Adrenal gland (tissue), 12 donors: ENCODE results near the gene PEAR1. TPM values are rescaled to one million over a fixed set of nuclear protein-coding genes. Genes with fewer than 3 reads are reported as not detected.

ENCODE experiments used
- DNase-seq, 7 donors: peaks; one replicate each; pipeline ENCODE4 v3.0.0-alpha.2; 2019 to 2020
- H3K27ac ChIP-seq, 5 donors: fragments of 200-600 bp; sonication (generic) in 4 of 5; 1 replicate in 3 of 5; 2 replicates in 2 of 5; pipeline versions ENCODE4 v1.5.1 to v1.8.0; 2016 to 2020; ENCODE audit warnings: mild to moderate bottlenecking in 1 of 5
- H3K27me3 ChIP-seq: fragments of 200-600 bp; 2 replicates; pipeline ENCODE4 v1.8.0; 2021
- H3K36me3 ChIP-seq, 2 donors: fragments of 200-600 bp; replicated peaks in 1 of 2; 1 replicate in 1 of 2; 2 replicates in 1 of 2; pipeline versions ENCODE4 v1.5.1 to v1.8.0; 2018 to 2022
- H3K4me1 ChIP-seq, 2 donors: fragments of 200-600 bp; replicated peaks in 1 of 2; 1 replicate in 1 of 2; 2 replicates in 1 of 2; pipeline versions ENCODE4 v1.5.1 to v1.8.0; 2018 to 2021
- H3K4me3 ChIP-seq, 4 donors: fragments of 200-600 bp; sonication (generic) in 3 of 4; one replicate each; pipeline ENCODE4 v1.5.1; 2016 to 2018
- H3K9me3 ChIP-seq, 3 donors: fragments of 200-600 bp; sonication (generic) in 1 of 3; replicated peaks in 1 of 3; 1 replicate in 2 of 3; 2 replicates in 1 of 3; pipeline versions ENCODE4 v1.5.1 to v1.8.0; 2016 to 2021
- POLR2A ChIP-seq, 2 donors: fragments of 450-650 bp; IDR thresholded peaks; one replicate each; pipeline ENCODE4 v1.6.1; 2017; ENCODE audit warnings: antibody characterized with exemption in 2 of 2, mild to moderate bottlenecking in 2 of 2, moderate library complexity in 1 of 2
- WGBS, 4 donors: extraction: QIAGEN DNeasy Blood & Tissue Kit in 2 of 4; methylation state at CpG; one replicate each; pipeline versions ENCODE4 v1.1.5 to v1.1.7; 2013 to 2017; 5-methylcytosine and 5-hydroxymethylcytosine counted together
- intact Hi-C, 2 donors: fragments of 100-400 bp; cut with DNase I; formaldehyde crosslinking; loops; one replicate each; pipeline versions ENCODE4 v1.14.1 to v1.15.0; 2022 to 2023
- polyA plus RNA-seq, 3 donors: library from polyadenylated mRNA; stranded (reverse); fragments of 200-250 nt in 2 of 3; fragments of 350-450 nt in 1 of 3; fragmentation: Illumina TruSeq in 1 of 3; extraction: RNeasy Lipid Tissue Mini Kit (QIAGEN cat#74804) in 1 of 3; gene quantifications; one replicate each; pipeline ENCODE4 v1.2.3, GENCODE V29; 2013 to 2014
- total RNA-seq, 9 donors: library from RNA; depleted of rRNA in 4 of 9; stranded (reverse); fragments of >200 nt in 4 of 9; fragments of 120-200 nt in 1 of 9; fragmentation: NEBNext Ultra II Directional in 1 of 9; extraction: Animal tissue kit (Norgen Biotek cat#: 25700) in 1 of 9; gene quantifications; one replicate each; pipeline versions ENCODE4 v1.1.0 to v1.2.4, GENCODE V29; 2013 to 2023
- TF ChIP-seq, protein P1 (sequence below), 6 experiments: fragments of 450-650 bp in 4 of 6; fragments of 200-600 bp in 2 of 6; sonication (generic) in 1 of 6; IDR thresholded peaks; 1 replicate in 5 of 6; 2 replicates in 1 of 6; pipeline versions ENCODE4 v1.5.1 to v1.8.0; 2016 to 2021; ENCODE audit warnings: antibody characterized with exemption in 6 of 6, mild to moderate bottlenecking in 2 of 6, moderate library complexity in 1 of 6
- donor health status: healthy with polysubstance abuse.
- donor health status: Bipolar disorder and iron deficiency.
- donor health status: DM: yes; HTN: yes; CAD: no.
- donor health status: DM: no; HTN: no; CAD: no.
- donor health status: DM: no; HTN: no; CAD: no.
- donor health status: DM: yes; HTN: yes; CAD: no.

PEAR1 gene
- total and polyA plus RNA-seq, 12 donors = 4.2 to 31.1 (median 10.4) TPM

- Histone ChIP-seq H3K4me3 (no peak overlapping the region), H3K36me3 (no peaks in the 10 kb centered on the region), H3K9me3 (no peaks in the 10 kb centered on the region), H3K27me3 (peaks cover 7% of the 10 kb centered on the region), H3K4me1 (peaks cover 6 to 11% of the 10 kb centered on the region in 2 donors), H3K27ac (no peak overlapping the region)
- TF ChIP-seq POLR2A (IDR thresholded peaks at IDR 0.05) = no peak
- TF ChIP-seq, protein P1, sequence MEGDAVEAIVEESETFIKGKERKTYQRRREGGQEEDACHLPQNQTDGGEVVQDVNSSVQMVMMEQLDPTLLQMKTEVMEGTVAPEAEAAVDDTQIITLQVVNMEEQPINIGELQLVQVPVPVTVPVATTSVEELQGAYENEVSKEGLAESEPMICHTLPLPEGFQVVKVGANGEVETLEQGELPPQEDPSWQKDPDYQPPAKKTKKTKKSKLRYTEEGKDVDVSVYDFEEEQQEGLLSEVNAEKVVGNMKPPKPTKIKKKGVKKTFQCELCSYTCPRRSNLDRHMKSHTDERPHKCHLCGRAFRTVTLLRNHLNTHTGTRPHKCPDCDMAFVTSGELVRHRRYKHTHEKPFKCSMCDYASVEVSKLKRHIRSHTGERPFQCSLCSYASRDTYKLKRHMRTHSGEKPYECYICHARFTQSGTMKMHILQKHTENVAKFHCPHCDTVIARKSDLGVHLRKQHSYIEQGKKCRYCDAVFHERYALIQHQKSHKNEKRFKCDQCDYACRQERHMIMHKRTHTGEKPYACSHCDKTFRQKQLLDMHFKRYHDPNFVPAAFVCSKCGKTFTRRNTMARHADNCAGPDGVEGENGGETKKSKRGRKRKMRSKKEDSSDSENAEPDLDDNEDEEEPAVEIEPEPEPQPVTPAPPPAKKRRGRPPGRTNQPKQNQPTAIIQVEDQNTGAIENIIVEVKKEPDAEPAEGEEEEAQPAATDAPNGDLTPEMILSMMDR (IDR thresholded peaks at IDR 0.05) = no peak
- intact Hi-C loops = no loop called here
- peak; percentile 88 to 97 (median 90) for DNase-seq
- 35 to 47% (median 44%) methylated on average over 4 to 9 of the region's 9 CpGs; no CpG with 5 or more reads in 1 of the 4 donors for WGBS, 4 donors
Measured at GRCh38 chr1:156852418-156852874, 41.1 kb upstream of the PEAR1 start.

DNA sequence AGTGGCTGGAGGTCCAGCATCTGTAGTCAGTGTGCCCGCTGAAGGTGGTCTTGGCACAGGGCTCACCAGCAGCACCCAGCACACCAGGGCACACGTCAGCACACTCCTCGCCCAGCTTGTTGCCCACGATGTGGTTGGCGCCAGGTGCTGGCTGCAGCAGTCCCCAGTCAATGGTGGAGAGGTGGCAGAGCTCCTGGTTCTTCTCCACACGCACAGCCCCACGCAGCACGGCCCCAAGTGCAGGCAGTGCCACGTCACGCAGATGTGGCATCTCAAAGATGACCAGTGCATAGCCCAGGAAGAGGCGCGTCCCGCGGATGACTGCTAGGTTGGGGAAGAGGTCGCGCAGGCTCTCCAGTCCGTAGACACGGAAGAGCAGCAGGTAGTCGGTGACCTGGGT lies 39.8 kb upstream of the PEAR1 start:
- no peak for DNase-seq
- TF ChIP-seq, protein P1 (IDR thresholded peaks at IDR 0.05) = no peak
- no peak for TF ChIP-seq POLR2A (IDR thresholded peaks at IDR 0.05)
- no peaks in the 10 kb centered on the region for H3K9me3 ChIP-seq
- no peaks in the 10 kb centered on the region for H3K36me3 ChIP-seq
- peaks cover 7 to 16% of the 10 kb centered on the region in 2 donors for H3K4me1 ChIP-seq
- H3K27me3 ChIP-seq = peaks cover 10% of the 10 kb centered on the region
- H3K4me3 ChIP-seq = no peak overlapping the region
- intact Hi-C loops = no loop called here
- 96 to 100% (median 97%) methylated on average over 17 to 19 of the region's 19 CpGs for WGBS, 4 donors
- H3K27ac ChIP-seq = no peak overlapping the region

DNA sequence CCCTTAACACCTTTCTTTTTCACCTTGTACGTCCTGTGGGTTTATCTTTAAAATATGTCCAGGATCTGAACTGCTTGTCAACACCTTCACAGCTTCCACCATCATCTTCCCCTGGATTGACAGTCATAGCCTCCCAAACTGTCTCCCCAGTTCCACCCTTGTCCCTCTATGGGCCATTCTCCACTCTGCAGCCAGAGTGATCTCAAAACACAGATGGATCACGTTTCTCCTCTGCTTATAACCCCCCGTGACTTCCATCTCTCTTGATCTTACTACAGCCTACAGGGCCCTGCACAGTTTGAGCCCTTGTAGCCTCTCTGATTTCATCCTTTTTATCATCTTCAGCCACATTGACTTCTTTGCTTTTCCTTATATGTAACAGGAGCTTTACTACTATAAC lies 38.9 kb upstream of the PEAR1 start:
- intact Hi-C loops = no loop called here
- H3K27me3 ChIP-seq = peaks cover 12% of the 10 kb centered on the region

GRCh38 chr1:156856282-156856785 lies 37.2 kb upstream of the PEAR1 start:
- WGBS, 4 donors = 68 to 81% (median 80%) methylated on average over 3 of the region's 3 CpGs
- Histone ChIP-seq H3K4me1 (peaks cover 20 to 39% of the 10 kb centered on the region in 2 donors), H3K27ac (no peak overlapping the region), H3K36me3 (no peaks in the 10 kb centered on the region), H3K4me3 (no peak overlapping the region), H3K27me3 (peaks cover 28% of the 10 kb centered on the region), H3K9me3 (no peaks in the 10 kb centered on the region)
- TF ChIP-seq, protein P1 (IDR thresholded peaks at IDR 0.05) = no peak
- TF ChIP-seq POLR2A (IDR thresholded peaks at IDR 0.05) = no peak
- intact Hi-C loops = no loop called here
- DNase-seq = no peak

More for the DNA sequence above, 38.9 kb upstream of the PEAR1 start:
- Histone ChIP-seq H3K9me3 (no peaks in the 10 kb centered on the region), H3K27ac (no peak overlapping the region), H3K4me3 (no peak overlapping the region), H3K36me3 (no peaks in the 10 kb centered on the region), H3K4me1 (peaks cover 14 to 23% of the 10 kb centered on the region in 2 donors)
- 51 to 69% (median 67%) methylated on average over 3 of the region's 3 CpGs for WGBS, 4 donors
- TF ChIP-seq, protein P1 (IDR thresholded peaks at IDR 0.05) = no peak
- no peak for TF ChIP-seq POLR2A (IDR thresholded peaks at IDR 0.05)
- DNase-seq = no peak
